Endothelial cell of umbilical vein (primary cell): ENCODE results near the gene RBM6. TPM values are rescaled to one million over a fixed set of nuclear protein-coding genes. Genes with fewer than 3 reads are reported as not detected.

Source experiments
- BruUV-seq: library from RNA; stranded (reverse); fragments of 400-500 nt; replicated peaks from 2 replicates; lab custom pipeline; 2021; lab: Mats Ljungman, UMichigan
- CTCF ChIA-PET: fragments of 300-600, 350-600 bp; sonication (Branson Sonifier 250); formaldehyde crosslinking; loops from one replicate; lab custom pipeline; 2021; ENCODE audit warnings: antibody characterized with exemption, inconsistent platforms; lab: Charles Lee
- POLR2A ChIA-PET: fragments of 300-600, 350-600 bp; sonication (Branson Sonifier 250); formaldehyde crosslinking; loops from one replicate; lab custom pipeline; 2021; ENCODE audit warnings: antibody characterized with exemption, inconsistent platforms; lab: Charles Lee
- DNase-seq: peaks from one replicate; pipeline ENCODE4 v3.0.0-alpha.2; 2011; ENCODE audit warnings: low read depth, low spot score
- FAIRE-seq: peaks from 2 replicates; lab custom pipeline; 2011; peaks lifted over from hg19 to GRCh38; lab: Jason Lieb, UNC
- H2AFZ ChIP-seq: 2 replicates; pipeline ENCODE4 v1.6.0; 2012; ENCODE audit warnings: low read depth, low read length, control low read depth, inconsistent platforms
- H3K27ac ChIP-seq: 2 replicates; pipeline ENCODE4 v1.5.1; 2011; ENCODE audit warnings: low read depth, mild to moderate bottlenecking, control low read depth, low read length, moderate library complexity; ENCODE audit not compliant: insufficient read depth
- H3K27me3 ChIP-seq, 2 experiments: 2 replicates each; pipeline versions ENCODE4 v1.6.0 to v1.6.1; 2011; ENCODE audit warnings: low read length in 2 of 2, mixed read lengths in 1 of 2; ENCODE audit not compliant: control insufficient read depth in 2 of 2, insufficient read depth in 2 of 2
- H3K36me3 ChIP-seq, 2 experiments: 2 replicates in 1 of 2; 3 replicates in 1 of 2; pipeline ENCODE4 v1.5.1; 2011; ENCODE audit warnings: low read length in 2 of 2, mild to moderate bottlenecking in 1 of 2, moderate library complexity in 1 of 2; ENCODE audit not compliant: control insufficient read depth in 2 of 2, insufficient read depth in 2 of 2; ENCODE audit errors: extremely low read depth in 1 of 2
- H3K4me1 ChIP-seq: 3 replicates; pipeline ENCODE4 v1.5.1; 2011; ENCODE audit warnings: mild to moderate bottlenecking, low read length; ENCODE audit not compliant: control insufficient read depth, insufficient read depth; ENCODE audit errors: extremely low read depth
- H3K4me2 ChIP-seq: 2 replicates; pipeline ENCODE4 v1.6.1; 2011; ENCODE audit warnings: low read length, control low read depth, mixed read lengths; ENCODE audit not compliant: insufficient read depth
- H3K4me3 ChIP-seq, 3 experiments: fragments of 200-600 bp in 1 of 3; sonication (generic), shearing (Covaris generic) in 1 of 3; replicated peaks in 1 of 3; 2 replicates each; pipeline ENCODE4 v1.5.1; 2011 to 2016; ENCODE audit warnings: control low read depth in 3 of 3, low read length in 3 of 3, mild to moderate bottlenecking in 2 of 3, inconsistent platforms in 1 of 3, low read depth in 1 of 3, moderate library complexity in 1 of 3; ENCODE audit not compliant: insufficient read depth in 1 of 3
- H3K79me2 ChIP-seq: 2 replicates; pipeline ENCODE4 v1.6.0; 2012; ENCODE audit warnings: low read length, inconsistent platforms; ENCODE audit not compliant: control insufficient read depth, insufficient read depth
- H3K9ac ChIP-seq: replicated peaks from 2 replicates; pipeline ENCODE3; 2011; ENCODE audit warnings: low read length, control low read depth; ENCODE audit not compliant: insufficient read depth; ENCODE audit errors: extremely low read depth
- H3K9me1 ChIP-seq: replicated peaks from 3 replicates; pipeline ENCODE4 v1.6.0; 2011; ENCODE audit warnings: mild to moderate bottlenecking, low read length; ENCODE audit not compliant: control insufficient read depth, insufficient read depth; ENCODE audit errors: extremely low read depth
- H3K9me3 ChIP-seq: replicated peaks from 2 replicates; pipeline ENCODE4 v1.5.1; 2012; ENCODE audit warnings: low read length, inconsistent platforms; ENCODE audit not compliant: control insufficient read depth, insufficient read depth
- H4K20me1 ChIP-seq: replicated peaks from 2 replicates; pipeline ENCODE3; 2011; ENCODE audit warnings: mild to moderate bottlenecking, low read length; ENCODE audit not compliant: control insufficient read depth, insufficient read depth; ENCODE audit errors: extremely low read depth
- EZH2 ChIP-seq: IDR thresholded peaks from 2 replicates; pipeline ENCODE4 v1.6.1; 2012; ENCODE audit warnings: borderline replicate concordance, low read depth, mild to moderate bottlenecking, moderate library complexity, low read length, inconsistent platforms; ENCODE audit not compliant: severe bottlenecking
- FOS ChIP-seq: IDR thresholded peaks from 2 replicates; pipeline ENCODE4 v1.6.1; 2011; ENCODE audit warnings: mild to moderate bottlenecking, low read length, moderate library complexity, borderline replicate concordance; ENCODE audit not compliant: insufficient read depth
- POLR2AphosphoS5 ChIP-seq: IDR thresholded peaks from 2 replicates; pipeline ENCODE4 v1.6.1; 2012; ENCODE audit warnings: low read depth, mild to moderate bottlenecking, control low read depth, low read length, moderate library complexity; ENCODE audit not compliant: insufficient read depth
- dilution Hi-C: fragments of 300-500 bp; cut with MboI; formaldehyde crosslinking; loops from one replicate; pipeline ENCODE4 v1.15.0; 2019; ENCODE audit warnings: low sequenced_read_pairs; ENCODE audit not compliant: extremely low pct_ligation_motif_present
- intact Hi-C: fragments of 100-400 bp; cut with micrococcal nuclease; formaldehyde crosslinking; loops from one replicate; pipeline ENCODE4 v1.10.0; 2022
- polyA plus RNA-seq, 4 experiments: library from polyadenylated mRNA; depleted of rRNA in 3 of 4; stranded (reverse) in 3 of 4; unstranded in 1 of 4; fragments of >200 nt; gene quantifications; 2 replicates each; pipeline versions ENCODE4 v1.2.1 to v1.2.3, GENCODE V29; 2011 to 2012; ENCODE audit warnings: missing spikeins in 1 of 4
- total RNA-seq: library from RNA; stranded (reverse); gene quantifications from 2 replicates; pipeline ENCODE4 v1.2.3, GENCODE V29; 2021

The RBM6 gene
- total and polyA plus RNA-seq, 2 donors (not counting 3 experiments of a cell fraction or from before 2014, with no cell fraction given): 30.4 to 94.5 TPM

GRCh38 chr3:50126287-50127211 lies 186.6 kb downstream of the RBM6 start:
- DNase-seq (no peak), FAIRE-seq (no peak)
- H3K79me2 ChIP-seq: no peaks in the 10 kb centered on the region
- no peak overlapping the region for H3K9ac ChIP-seq
- BruUV-seq: no TSS peak
- dilution Hi-C loops: no loop called here
- intact Hi-C loops: loop anchor here (10.0 kb wide), 1 partner anchor 138 kb away; the partner anchor contains the start of gene SEMA3B
- no peak overlapping the region for H3K27ac ChIP-seq
- no peaks in the 10 kb centered on the region for H3K36me3 ChIP-seq
- TF ChIP-seq EZH2 (no peak), FOS (no peak), POLR2AphosphoS5 (no peak)
- H3K9me1 ChIP-seq: no peaks in the 10 kb centered on the region
- no peaks in the 10 kb centered on the region for H3K9me3 ChIP-seq
- H3K27me3 ChIP-seq: no peaks in the 10 kb centered on the region
- peaks cover 7% of the 10 kb centered on the region for H3K4me1 ChIP-seq
- H2AFZ ChIP-seq: no peak overlapping the region
- H4K20me1 ChIP-seq: no peaks in the 10 kb centered on the region
- CTCF ChIA-PET: interaction anchor here (1.0 to 1.3 kb wide), 2 partner anchors 68 to 100 kb away, joined by 3 to 6 read pairs; no protein-coding TSS in a partner anchor
- POLR2A ChIA-PET: no interaction called here
- no peak overlapping the region for H3K4me3 ChIP-seq
- H3K4me2 ChIP-seq: no peak overlapping the region

Other genes with a start within 250 kb of the RBM6 start
- 0.21 TPM in 1 of 2 replicates, not detected in the other for gene AMIGO3, start 220.5 kb upstream of the RBM6 start, total RNA-seq
- gene AMIGO3, start 220.5 kb upstream of the RBM6 start, polyA plus RNA-seq: 0.21 and 1.2 TPM in 2 replicates
- gene GMPPB, start 216.2 kb upstream of the RBM6 start, total RNA-seq: 52.5 and 54.5 TPM in 2 replicates
- gene GMPPB, start 216.2 kb upstream of the RBM6 start, polyA plus RNA-seq: 61.2 and 62.0 TPM in 2 replicates
- 54.6 and 60.8 TPM in 2 replicates for gene IP6K1, start 153.6 kb upstream of the RBM6 start, total RNA-seq
- 42.7 and 47.0 TPM in 2 replicates for gene IP6K1, start 153.6 kb upstream of the RBM6 start, polyA plus RNA-seq
- not detected in 2 replicates for gene CDHR4, start 140.3 kb upstream of the RBM6 start, total RNA-seq
- 0.19 TPM in 1 of 2 replicates, not detected in the other for gene CDHR4, start 140.3 kb upstream of the RBM6 start, polyA plus RNA-seq
- 24.0 and 26.5 TPM in 2 replicates for gene INKA1, start 136.9 kb upstream of the RBM6 start, total RNA-seq
- gene INKA1, start 136.9 kb upstream of the RBM6 start, polyA plus RNA-seq: 37.8 and 57.7 TPM in 2 replicates
- gene UBA7, start 126.2 kb upstream of the RBM6 start, total RNA-seq: 41.9 and 57.4 TPM in 2 replicates
- gene UBA7, start 126.2 kb upstream of the RBM6 start, polyA plus RNA-seq: 80.7 and 98.7 TPM in 2 replicates
- 11.5 and 13.4 TPM in 2 replicates for gene TRAIP, start 83.6 kb upstream of the RBM6 start, total RNA-seq
- gene TRAIP, start 83.6 kb upstream of the RBM6 start, polyA plus RNA-seq: 8.6 and 9.5 TPM in 2 replicates
- gene CAMKV, start 70.2 kb upstream of the RBM6 start, total RNA-seq: not detected in 2 replicates
- not detected in 2 replicates for gene CAMKV, start 70.2 kb upstream of the RBM6 start, polyA plus RNA-seq
- 0.93 and 1.5 TPM in 2 replicates for gene MST1R, start 36.3 kb upstream of the RBM6 start, total RNA-seq
- gene MST1R, start 36.3 kb upstream of the RBM6 start, polyA plus RNA-seq: 2.4 and 3.6 TPM in 2 replicates
- 17.0 and 17.5 TPM in 2 replicates for gene MON1A, start 10.3 kb upstream of the RBM6 start, total RNA-seq
- 31.1 and 37.0 TPM in 2 replicates for gene MON1A, start 10.3 kb upstream of the RBM6 start, polyA plus RNA-seq
- gene RBM5, start 148.8 kb downstream of the RBM6 start, total RNA-seq: 188 and 190 TPM in 2 replicates
- gene RBM5, start 148.8 kb downstream of the RBM6 start, polyA plus RNA-seq: 218 and 281 TPM in 2 replicates
- 99.1 and 143 TPM in 2 replicates for gene SEMA3F, start 215.2 kb downstream of the RBM6 start, total RNA-seq
- gene SEMA3F, start 215.2 kb downstream of the RBM6 start, polyA plus RNA-seq: 64.8 and 65.8 TPM in 2 replicates